Posterior cingulate gyrus (tissue), 11 donors: Measurements from ENCODE around the gene BUB1B.
A peak's percentile ranks its signal among the peaks of the same experiment; 100 is the strongest.
"Not testable (repeated sequence)": the region's sequence is repeated elsewhere in the genome, so short reads cannot be mapped to it uniquely, and the experiment has no call there.

ENCODE experiments used
- DNase-seq, 10 donors: peaks; one replicate each; pipeline versions ENCODE4 v3.0.0 to v3.0.0-alpha.2; 2020 to 2021; ENCODE audit warnings: mixed read lengths in 3 of 10
- intact Hi-C: fragments of 100-400 bp; cut with DNase I; formaldehyde crosslinking; loops from one replicate; pipeline ENCODE4 v1.15.1; 2023

Gene BUB1B

DNA sequence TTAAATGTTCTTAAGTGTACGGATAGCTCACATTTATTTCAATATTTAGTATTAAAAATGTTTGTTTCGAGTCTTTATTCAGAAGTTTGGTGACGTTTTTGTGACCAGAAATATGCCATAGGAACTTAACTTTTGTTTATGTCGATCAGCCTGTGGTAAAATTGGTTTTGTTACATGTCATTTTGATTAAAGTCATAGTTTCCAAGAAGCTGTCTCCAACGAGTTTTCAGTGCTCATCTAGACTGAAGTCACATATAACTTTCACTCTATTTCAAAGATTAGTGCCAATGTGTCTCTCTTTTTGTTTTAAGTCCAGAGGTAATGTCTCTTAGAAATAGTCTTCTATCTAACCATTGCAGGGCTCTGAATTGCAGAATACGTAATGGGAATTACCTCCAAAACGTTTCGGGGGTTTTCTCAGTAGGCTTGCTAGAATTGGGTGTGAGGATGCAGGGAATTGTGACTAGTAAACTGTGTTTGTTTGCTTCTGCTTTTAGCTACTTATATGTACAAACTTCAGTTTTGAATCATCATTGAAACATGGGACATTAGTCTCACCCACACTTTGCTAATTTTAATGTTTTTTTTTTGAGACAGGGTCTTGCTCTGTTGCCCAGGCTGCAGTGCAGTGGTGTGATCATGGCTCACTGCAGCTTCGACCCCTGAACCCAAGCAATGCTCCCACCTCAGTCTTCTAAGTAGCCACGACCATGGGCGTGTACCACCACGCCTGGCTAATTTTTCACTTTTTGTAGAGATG, 3.0 kb downstream of the BUB1B start:
- intact Hi-C loops = loop anchor here (5.0 kb wide), 2 partner anchors 57 to 127 kb away; partner anchors contain the start of genes BMF and SRP14
- no peak for DNase-seq

DNA sequence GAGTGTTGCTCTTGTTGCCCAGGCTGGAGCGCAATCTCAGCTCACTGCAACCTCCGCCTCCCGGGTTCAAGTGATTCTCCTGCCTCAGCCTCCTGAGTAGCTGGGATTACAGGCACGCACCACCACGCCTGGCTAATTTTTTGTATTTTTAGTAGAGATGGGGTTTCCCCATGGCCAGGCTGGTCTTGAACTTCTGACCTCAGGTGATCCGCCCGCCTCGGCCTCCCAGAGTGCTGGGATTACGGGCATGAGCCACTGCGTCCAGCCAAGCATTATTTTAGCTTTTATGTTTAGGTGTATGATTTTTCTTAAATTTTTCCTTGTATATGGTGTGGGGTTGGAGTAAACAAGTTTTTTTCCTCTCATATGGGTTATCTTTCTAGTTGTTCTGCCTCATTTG, 6.5 kb downstream of the BUB1B start:
- intact Hi-C loops, DNase-seq: not testable (repeated sequence)

DNA sequence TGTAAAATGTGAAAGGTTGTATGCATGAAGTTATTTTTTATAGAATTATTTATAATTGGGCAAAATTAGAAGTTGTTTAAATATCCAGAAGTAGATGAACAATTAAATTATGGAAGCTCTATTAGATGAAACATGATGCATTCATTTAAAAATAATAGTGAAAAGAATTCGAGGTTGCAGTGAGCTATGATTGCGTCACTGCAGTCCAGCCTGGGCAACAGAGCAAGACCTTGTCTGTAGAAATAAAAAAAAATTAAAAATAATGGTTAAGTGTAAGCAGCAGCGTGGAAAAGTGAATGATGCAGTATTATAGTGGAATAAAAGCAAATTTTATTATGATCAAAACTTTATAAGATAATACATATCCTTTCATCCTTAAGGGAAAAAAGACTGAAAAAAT, 14.3 kb downstream of the BUB1B start:
- no peak for DNase-seq
- intact Hi-C loops = no loop called here

DNA sequence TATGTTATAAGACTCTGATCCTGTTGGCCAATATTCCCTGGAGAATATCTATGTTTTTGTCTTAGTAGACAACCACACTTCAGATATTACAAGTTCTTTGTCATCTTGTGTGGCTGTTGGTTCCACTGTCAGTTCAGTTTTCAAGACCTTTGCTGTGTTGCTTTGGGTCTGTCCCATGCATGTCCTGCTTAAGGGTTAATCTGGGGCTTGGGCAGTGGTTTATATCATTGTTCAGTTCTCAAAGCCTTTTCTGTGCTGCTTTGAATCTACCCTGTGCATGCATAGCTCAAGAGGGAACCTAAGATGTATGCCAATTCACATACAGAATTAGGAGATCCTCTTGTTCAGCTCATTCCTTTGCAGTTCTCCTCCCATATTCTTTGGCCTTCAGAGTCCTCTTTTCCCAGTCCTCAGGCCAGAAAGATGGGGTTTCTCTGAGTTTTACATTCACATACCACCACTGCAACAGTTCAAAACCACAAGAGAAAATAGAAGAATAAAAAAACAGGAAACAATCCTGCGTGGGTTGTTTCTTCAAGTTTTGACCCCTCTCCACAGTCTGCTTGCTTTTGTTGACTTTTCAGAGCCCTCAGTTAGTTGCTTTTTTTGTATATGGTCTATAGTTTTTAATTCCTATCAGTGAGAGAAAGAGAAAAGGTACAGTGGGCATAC, 21.6 kb downstream of the BUB1B start:
- intact Hi-C loops = no loop called here
- DNase-seq = no peak

DNA sequence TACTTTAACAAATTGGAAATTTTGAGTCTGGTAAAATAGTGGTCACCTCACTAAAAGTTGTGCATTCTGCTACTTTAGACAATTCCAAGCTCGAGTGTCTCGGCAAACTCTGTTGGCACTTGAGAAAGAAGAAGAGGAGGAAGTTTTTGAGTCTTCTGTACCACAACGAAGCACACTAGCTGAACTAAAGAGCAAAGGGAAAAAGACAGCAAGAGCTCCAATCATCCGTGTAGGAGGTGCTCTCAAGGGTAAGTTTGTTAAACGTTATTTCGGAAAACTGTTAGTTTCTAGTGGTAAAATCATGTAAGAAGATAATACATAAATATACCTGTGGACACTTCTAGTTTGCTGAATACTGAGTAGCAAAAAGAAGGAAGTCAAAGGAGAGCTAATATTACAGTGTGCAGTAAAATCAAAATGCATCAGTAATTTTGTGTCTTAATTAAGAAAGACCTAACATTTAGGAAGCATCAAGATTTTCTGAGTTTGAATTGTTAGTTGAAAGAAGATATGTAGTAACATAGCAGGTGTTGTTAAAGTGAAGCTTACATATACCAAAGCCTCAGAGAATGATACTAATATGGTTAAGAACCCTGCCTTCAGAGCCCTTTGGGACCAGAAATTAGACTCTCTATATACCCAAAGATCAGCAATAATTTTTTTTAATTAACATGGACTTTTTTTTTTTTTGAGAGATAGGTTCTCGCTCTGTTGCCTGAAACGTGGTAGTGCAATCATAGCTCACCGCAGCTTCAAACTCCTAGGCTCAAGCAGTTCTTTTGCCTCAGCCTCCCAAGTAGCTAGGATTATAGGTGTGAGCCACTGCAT, 23.0 kb downstream of the BUB1B start:
- intact Hi-C loops = no loop called here
- DNase-seq = no peak

GRCh38 chr15:40190591-40190990, 29.7 kb downstream of the BUB1B start:
- intact Hi-C loops = no loop called here
- DNase-seq = no peak

- intact Hi-C loops = no loop called here
- DNase-seq = no peak
Measured at GRCh38 chr15:40192942-40193341, 32.1 kb downstream of the BUB1B start.

- DNase-seq = no peak
- intact Hi-C loops = no loop called here
Measured at GRCh38 chr15:40197434-40197833, 36.6 kb downstream of the BUB1B start.

DNA sequence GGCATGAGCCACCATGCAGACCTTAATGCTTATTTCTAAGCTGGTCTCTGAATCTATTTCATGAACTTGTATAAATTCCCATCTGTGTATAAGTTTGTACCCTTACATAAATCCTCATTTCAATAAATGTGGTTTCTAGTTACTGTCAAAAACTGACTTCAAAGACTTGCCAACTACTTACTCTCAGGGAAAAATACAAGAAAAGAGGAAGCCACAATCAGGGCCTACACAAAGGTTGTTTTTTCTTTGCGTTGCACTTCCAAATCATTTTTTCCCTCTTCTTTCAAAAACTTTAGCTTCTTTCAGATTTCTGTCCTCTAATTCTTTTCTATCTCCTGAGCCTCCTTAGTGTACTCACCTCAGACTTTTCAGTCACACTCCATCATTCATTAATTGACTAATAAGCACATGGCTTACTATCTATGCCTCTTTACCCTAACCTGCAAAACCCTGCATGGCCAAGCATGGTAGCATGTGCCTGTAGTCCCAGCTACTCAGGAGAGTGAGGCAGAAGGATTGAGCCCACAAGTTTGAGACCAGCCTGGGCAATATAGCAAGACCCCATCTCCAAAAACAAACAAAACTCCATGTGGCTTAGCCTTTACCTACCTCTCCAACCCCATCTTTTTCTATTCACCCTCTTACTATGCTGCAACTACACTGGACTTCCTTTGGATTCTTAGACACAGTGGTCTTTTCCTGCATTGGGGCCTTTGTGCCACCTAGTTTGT, 37.7 kb downstream of the BUB1B start:
- intact Hi-C loops = no loop called here
- DNase-seq = no peak

DNA sequence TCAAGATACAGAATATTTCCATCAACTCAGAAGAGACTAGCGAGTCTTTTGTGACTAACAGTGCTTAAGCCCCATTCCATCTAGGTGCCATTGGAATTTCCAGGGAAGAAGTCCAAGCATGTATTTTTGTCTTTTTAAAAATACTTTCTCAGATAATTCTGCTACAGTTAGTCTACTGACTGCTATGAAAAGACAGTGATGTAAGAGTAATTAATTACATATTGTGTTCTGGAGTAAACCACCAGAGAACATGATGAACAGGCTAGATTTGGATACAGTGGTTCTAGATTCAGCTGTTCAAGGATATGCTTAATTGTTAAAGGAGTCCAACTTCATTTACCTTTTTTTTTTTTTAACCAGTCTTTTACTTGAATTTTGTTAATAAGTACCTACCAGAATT, 43.2 kb downstream of the BUB1B start:
- no peak for DNase-seq
- intact Hi-C loops = no loop called here

DNA sequence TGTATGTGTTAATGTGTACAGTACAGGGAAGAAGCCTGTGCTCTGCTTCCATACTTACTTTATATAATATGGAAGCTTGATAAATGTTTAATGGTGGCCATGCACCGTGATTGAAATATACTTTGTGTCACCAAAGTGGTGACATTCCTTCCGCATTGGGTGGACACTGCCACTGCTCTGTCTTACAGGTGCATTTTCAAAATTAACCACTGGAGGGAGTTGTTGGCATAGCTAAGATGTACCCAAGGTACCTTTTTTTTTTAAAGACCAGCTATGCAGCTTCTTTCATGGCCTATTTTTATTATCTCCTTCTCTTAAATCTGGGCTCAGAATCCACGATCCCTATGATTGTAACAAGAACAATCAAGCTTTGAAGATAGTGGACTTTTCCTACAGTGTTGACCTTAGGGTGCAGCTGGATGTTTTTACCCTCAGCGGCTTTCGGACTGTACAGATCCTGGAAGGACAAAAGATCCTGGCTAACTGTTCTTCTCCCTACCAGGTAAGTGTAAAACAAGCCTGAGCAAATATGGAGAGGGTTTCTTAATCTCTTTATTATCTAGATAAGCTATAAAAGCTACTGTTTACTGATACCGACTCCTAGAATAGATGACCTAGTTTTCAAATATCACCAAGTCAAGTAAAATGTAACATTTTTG, 56.4 kb downstream of the BUB1B start:
- intact Hi-C loops = loop anchor here (1.0 kb wide), 1 partner anchor 57 kb away; no protein-coding TSS in a partner anchor
- no peak for DNase-seq

GRCh38 chr15:40219801-40220200, 58.9 kb downstream of the BUB1B start:
- intact Hi-C loops = no loop called here
- DNase-seq = no peak

DNA sequence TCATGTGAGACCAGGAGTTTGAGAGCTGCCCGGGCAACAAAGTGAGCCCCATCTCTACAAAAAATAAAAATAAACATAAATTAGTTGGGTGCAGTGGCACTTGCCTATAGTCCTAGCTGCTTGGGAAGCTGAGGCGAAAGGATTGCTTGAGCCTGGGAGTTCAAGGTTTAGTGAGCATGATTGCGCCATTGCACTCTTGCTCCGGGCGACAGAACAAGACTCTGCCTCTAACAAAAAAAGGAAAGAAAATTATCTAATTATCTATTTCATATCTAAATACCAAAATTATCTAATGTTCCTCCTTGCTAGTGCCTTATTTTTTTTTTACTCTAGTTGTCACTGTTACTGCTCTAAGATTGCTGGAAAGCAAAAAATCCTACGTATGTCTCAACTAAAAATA, 61.3 kb downstream of the BUB1B start:
- DNase-seq = no peak
- intact Hi-C loops = no loop called here

DNA sequence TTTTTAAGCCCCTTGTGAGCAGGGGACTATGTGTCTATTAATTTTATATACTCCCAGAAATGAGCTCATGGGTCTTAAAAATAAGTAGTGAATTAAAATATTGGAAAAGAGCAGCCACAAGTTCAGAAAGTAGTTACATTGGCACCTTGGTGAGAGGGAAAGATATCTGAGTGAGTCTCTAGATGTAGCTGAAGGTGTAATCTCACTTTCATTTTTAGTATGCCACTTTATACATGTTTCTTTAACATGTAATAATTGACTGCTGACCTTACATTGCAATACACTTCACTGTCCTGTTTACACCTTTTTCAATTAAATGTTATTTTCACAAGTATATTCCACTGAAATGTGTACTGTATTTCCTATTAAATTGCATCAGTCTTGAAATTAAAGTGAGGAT, 65.9 kb downstream of the BUB1B start:
- intact Hi-C loops = no loop called here
- DNase-seq = no peak

- intact Hi-C loops = no loop called here
- DNase-seq = no peak
Measured at GRCh38 chr15:40229316-40229715, 68.4 kb downstream of the BUB1B start.

- intact Hi-C loops = no loop called here
- DNase-seq = no peak
Measured at GRCh38 chr15:40229956-40230355, 69.1 kb downstream of the BUB1B start.

- peak in 2 of 10 donors; percentile 74 to 79 for DNase-seq
- intact Hi-C loops = no loop called here
Measured at GRCh38 chr15:40232625-40233070, 71.8 kb downstream of the BUB1B start.

- intact Hi-C loops = no loop called here
Measured at GRCh38 chr15:40233727-40234577, 73.1 kb downstream of the BUB1B start.

DNA sequence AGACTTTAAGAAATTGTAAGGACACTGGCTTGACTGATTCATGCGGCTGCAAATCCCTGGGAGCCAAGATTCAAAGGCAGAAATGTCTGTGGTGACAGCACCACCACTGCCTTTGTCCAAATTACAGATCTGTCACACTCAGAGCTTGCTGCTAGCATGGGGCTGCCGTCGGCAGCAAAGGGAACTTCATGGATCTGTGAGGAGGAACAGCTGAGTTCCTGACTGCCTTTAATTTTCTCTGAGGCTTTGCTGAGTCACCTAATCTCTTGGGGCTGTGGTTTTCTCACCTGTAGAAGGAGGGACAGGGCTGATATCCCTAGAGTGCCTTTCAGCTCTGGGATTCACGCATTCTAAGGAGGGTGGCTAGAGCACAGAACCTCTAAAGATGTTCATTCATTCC, 73.9 kb downstream of the BUB1B start:
- intact Hi-C loops = no loop called here
- DNase-seq = peak in 2 of 10 donors; percentile 51 to 67

More at GRCh38 chr15:40233727-40234577, 73.1 kb downstream of the BUB1B start:
- peak in 2 of 10 donors; percentile 80 to 83 for DNase-seq
